Measurements from ENCODE around the gene ENKD1.

The ENKD1 gene

GRCh38 chr16:67647111-67647651, 19.4 kb downstream of the ENKD1 start:
- no peak for TF ChIP-seq CTCF (IDR thresholded peaks at IDR 0.05; ENCODE audit: low read depth, low read length, missing control alignments)
- no peak overlapping the region for H3K4me3 ChIP-seq (ENCODE audit: low read depth, low read length)
- DNase-seq (ENCODE audit: low read depth), result no peak

- no peak for TF ChIP-seq CTCF (IDR thresholded peaks at IDR 0.05; ENCODE audit: low read depth, low read length, missing control alignments)
- DNase-seq (ENCODE audit: low read depth), result no peak
- H3K4me3 ChIP-seq (ENCODE audit: low read depth, low read length), result peak overlapping the region; percentile 75
These were observed 21.0 kb downstream of the ENKD1 start for GRCh38 chr16:67645397-67646121.

GRCh38 chr16:67644038-67644437, 22.5 kb downstream of the ENKD1 start:
- H3K4me3 ChIP-seq (ENCODE audit: low read depth, low read length), result no peak overlapping the region
- DNase-seq (ENCODE audit: low read depth), result no peak
- no peak for TF ChIP-seq CTCF (IDR thresholded peaks at IDR 0.05; ENCODE audit: low read depth, low read length, missing control alignments)

GRCh38 chr16:67641779-67642708, 24.5 kb downstream of the ENKD1 start:
- DNase-seq (ENCODE audit: low read depth), result no peak
- TF ChIP-seq CTCF (IDR thresholded peaks at IDR 0.05; ENCODE audit: low read depth, low read length, missing control alignments), result no peak
- H3K4me3 ChIP-seq (ENCODE audit: low read depth, low read length), result no peak overlapping the region

- no peak for DNase-seq (ENCODE audit: low read depth)
- H3K4me3 ChIP-seq (ENCODE audit: low read depth, low read length), result no peak overlapping the region
- no peak for TF ChIP-seq CTCF (IDR thresholded peaks at IDR 0.05; ENCODE audit: low read depth, low read length, missing control alignments)
These were observed 28.9 kb downstream of the ENKD1 start for GRCh38 chr16:67637625-67638024.

GRCh38 chr16:67636713-67637112, 29.8 kb downstream of the ENKD1 start:
- DNase-seq (ENCODE audit: low read depth), result no peak
- no peak overlapping the region for H3K4me3 ChIP-seq (ENCODE audit: low read depth, low read length)
- TF ChIP-seq CTCF (IDR thresholded peaks at IDR 0.05; ENCODE audit: low read depth, low read length, missing control alignments), result no peak

Data from GM12864 (cell line).